Stimulated activated CD4-positive, alpha-beta T cell treated with anti-CD3 and anti-CD28 coated beads, Interleukin-4, amount 100 ng/mL, for 48 hours (primary cell): ENCODE data around the gene TOM1L2.
"Not testable (repeated sequence)": the region's sequence is repeated elsewhere in the genome, so short reads cannot be mapped to it uniquely, and the experiment has no call there.

Experiments used
- DNase-seq, 2 donors: peaks; one replicate each; pipeline ENCODE4 v3.0.0-alpha.2; 2020; ENCODE audit warnings: low read depth in 2 of 2

Gene TOM1L2

GRCh38 chr17:17970699-17971430 is 1.3 kb downstream of the TOM1L2 start:
- no peak for DNase-seq

GRCh38 chr17:17966399-17966798 is 5.8 kb downstream of the TOM1L2 start:
- DNase-seq: no peak

DNA sequence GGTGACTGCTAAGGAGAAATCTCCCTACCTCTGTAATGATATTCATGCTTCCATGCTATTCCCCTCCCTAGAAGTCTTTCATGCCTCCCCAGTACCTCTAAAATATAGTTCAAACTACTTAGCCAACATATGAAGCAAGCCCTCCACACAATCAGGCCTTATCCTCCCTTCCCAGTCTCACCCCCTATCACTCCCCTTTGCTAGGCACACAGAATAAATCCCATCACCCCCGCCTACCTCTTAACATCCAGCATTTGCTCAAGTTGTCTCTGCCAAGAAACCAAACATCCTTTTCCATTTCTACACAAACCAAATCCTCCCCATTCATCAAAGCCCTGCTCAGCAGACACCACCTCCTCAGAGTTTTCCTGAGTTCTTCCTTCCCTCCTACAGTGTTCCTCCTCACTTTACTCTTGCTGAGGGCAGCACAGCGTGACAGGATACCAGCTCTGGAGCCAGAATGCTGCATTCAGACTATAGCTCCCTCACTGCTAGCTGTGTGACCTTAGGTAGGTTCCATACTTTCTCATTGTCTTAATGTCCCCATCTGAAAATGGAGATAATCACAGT is 7.0 kb downstream of the TOM1L2 start:
- no peak for DNase-seq

DNA sequence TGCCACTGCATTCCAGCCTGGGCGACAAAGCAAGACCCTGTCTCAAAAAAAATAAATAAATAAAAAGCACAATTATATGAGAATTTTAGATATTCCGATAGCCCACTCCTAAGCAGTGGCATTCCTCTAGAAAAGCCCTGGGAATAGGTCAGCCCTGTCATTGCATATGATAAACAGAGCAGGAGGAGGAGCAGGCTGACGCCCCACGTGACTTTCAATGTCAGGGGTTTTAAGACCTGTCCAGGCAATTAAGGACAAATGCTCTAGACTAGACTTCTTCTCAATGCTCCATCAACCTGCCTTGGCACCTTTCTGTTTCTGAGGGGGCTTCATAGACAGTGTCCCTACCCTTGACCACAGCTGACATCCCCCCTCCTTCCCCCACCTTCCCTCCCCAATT is 7.5 kb downstream of the TOM1L2 start:
- no peak for DNase-seq

GRCh38 chr17:17963694-17964436 is 8.3 kb downstream of the TOM1L2 start:
- DNase-seq: no peak

GRCh38 chr17:17963066-17963465 is 9.1 kb downstream of the TOM1L2 start:
- no peak for DNase-seq

GRCh38 chr17:17960500-17961030 is 11.6 kb downstream of the TOM1L2 start:
- DNase-seq: no peak

GRCh38 chr17:17959520-17960361 is 12.5 kb downstream of the TOM1L2 start:
- peak; percentile 22 to 47 for DNase-seq

- DNase-seq: no peak
Observed at GRCh38 chr17:17958982-17959381, 13.2 kb downstream of the TOM1L2 start.

DNA sequence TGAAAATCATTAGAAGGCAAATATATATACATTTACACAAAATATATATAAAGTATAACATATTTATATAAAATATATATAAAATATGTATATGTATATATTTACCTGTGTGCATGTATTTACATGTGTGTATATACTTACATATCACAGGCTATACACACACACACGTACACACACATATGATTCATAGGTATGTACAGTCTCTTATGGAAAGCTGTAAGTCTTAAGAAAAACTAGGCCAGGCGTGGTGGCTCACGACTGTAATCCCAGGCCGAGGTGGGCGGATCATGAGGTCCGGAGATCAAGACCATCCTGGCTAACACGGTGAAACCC is 14.7 kb downstream of the TOM1L2 start:
- DNase-seq: no peak

- DNase-seq: not testable (repeated sequence)
Observed at GRCh38 chr17:17955790-17956341, 16.3 kb downstream of the TOM1L2 start.

GRCh38 chr17:17954079-17954478 is 18.1 kb downstream of the TOM1L2 start:
- no peak for DNase-seq

- no peak for DNase-seq
Observed at GRCh38 chr17:17952691-17953090, 19.5 kb downstream of the TOM1L2 start.

DNA sequence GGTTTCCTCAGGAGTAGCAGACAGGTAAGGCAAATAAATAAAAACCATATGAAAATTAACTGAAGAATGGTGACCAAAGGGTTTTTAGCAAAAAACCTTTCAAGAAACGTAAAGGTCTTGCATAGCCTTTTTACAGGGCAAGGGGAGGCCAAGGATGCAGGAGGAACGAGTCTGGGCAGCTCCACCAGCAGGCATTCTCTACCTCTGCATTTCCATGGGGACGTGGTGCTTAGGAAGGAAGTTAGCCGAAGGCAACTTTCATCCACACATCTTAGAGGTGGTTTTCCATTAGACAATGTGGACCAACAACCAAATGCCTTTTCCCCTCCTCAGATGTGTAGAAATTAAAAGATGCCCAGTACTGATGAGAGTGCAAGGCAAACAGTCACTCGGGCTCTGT is 20.7 kb downstream of the TOM1L2 start:
- no peak for DNase-seq

GRCh38 chr17:17950806-17951205 is 21.4 kb downstream of the TOM1L2 start:
- no peak for DNase-seq

GRCh38 chr17:17950347-17950746 is 21.9 kb downstream of the TOM1L2 start:
- DNase-seq: no peak

GRCh38 chr17:17947966-17948365 is 24.2 kb downstream of the TOM1L2 start:
- DNase-seq: no peak

GRCh38 chr17:17947309-17947708 is 24.9 kb downstream of the TOM1L2 start:
- DNase-seq: no peak

GRCh38 chr17:17946093-17946492 is 26.1 kb downstream of the TOM1L2 start:
- DNase-seq: no peak

- no peak for DNase-seq
Observed at GRCh38 chr17:17944743-17945142, 27.5 kb downstream of the TOM1L2 start.

- no peak for DNase-seq
Observed at GRCh38 chr17:17944242-17944641, 28.0 kb downstream of the TOM1L2 start.
